HepG2 (cell line): Measurements from ENCODE around the gene TRMT1. TPM values are rescaled to one million over a fixed set of nuclear protein-coding genes. Genes with fewer than 3 reads are reported as not detected.

Source experiments
- ESRRA ChIP-seq: sonication (generic); formaldehyde crosslinking; IDR thresholded peaks from 2 replicates; pipeline ENCODE4 v1.5.1; 2020; ENCODE audit warnings: mild to moderate bottlenecking, low read depth, missing genetic modification reagents
- HOXA3 ChIP-seq: sonication (generic); formaldehyde crosslinking; IDR thresholded peaks from 2 replicates; pipeline ENCODE4 v1.5.0; 2020; ENCODE audit warnings: missing genetic modification reagents
- KDM2A ChIP-seq: sonication (generic); formaldehyde crosslinking; IDR thresholded peaks from 2 replicates; pipeline ENCODE4 v1.4.0; 2020; ENCODE audit warnings: low read depth, missing genetic modification reagents, borderline replicate concordance
- POGZ ChIP-seq: sonication (generic); formaldehyde crosslinking; IDR thresholded peaks from 2 replicates; pipeline ENCODE4 v1.4.0; 2020; ENCODE audit warnings: mild to moderate bottlenecking, missing genetic modification reagents
- SAP130 ChIP-seq: IDR thresholded peaks from 2 replicates; pipeline ENCODE4 v1.6.1; 2016; ENCODE audit warnings: low read depth
- SP5 ChIP-seq: IDR thresholded peaks from 2 replicates; pipeline ENCODE4 v1.6.1; 2016; ENCODE audit warnings: low read depth, borderline replicate concordance
- TAF1 ChIP-seq: sonication (generic); formaldehyde crosslinking; IDR thresholded peaks from 2 replicates; pipeline ENCODE4 v1.4.0; 2020; ENCODE audit warnings: missing genetic modification reagents
- TBX2 ChIP-seq: sonication (generic); formaldehyde crosslinking; IDR thresholded peaks from 2 replicates; pipeline ENCODE4 v1.5.0; 2020; ENCODE audit warnings: missing genetic modification reagents, mild to moderate bottlenecking, borderline replicate concordance
- ZNF510 ChIP-seq: sonication (generic); formaldehyde crosslinking; IDR thresholded peaks from 2 replicates; pipeline ENCODE4 v1.4.0; 2020; ENCODE audit warnings: low read depth, mild to moderate bottlenecking, missing genetic modification reagents
- ZNF605 ChIP-seq: sonication (generic); formaldehyde crosslinking; IDR thresholded peaks from 2 replicates; pipeline ENCODE4 v1.8.0; 2022; ENCODE audit warnings: mild to moderate bottlenecking, missing genetic modification reagents
- ZNF629 ChIP-seq: sonication (generic); formaldehyde crosslinking; conservative IDR thresholded peaks from 2 replicates; pipeline ENCODE4 v1.5.0; 2020; ENCODE audit warnings: missing genetic modification reagents
- polyA plus RNA-seq, 8 experiments: library from polyadenylated mRNA; depleted of rRNA in 3 of 8; stranded (reverse) in 7 of 8; unstranded in 1 of 8; fragments of >200 nt; fragmentation: Illumina TruSeq in 4 of 8; extraction: Trizol in 4 of 8; gene quantifications; 2 replicates each; pipeline versions ENCODE4 v1.2.1 to v1.2.3, GENCODE V29; 2011 to 2016; ENCODE audit warnings: low read depth in 4 of 8, missing spikeins in 1 of 8, mixed read lengths in 1 of 8; ENCODE audit not compliant: insufficient read depth in 1 of 8
- total RNA-seq, 5 experiments: library from RNA; depleted of rRNA; stranded (reverse); fragments of >200 nt; fragmentation: Illumina TruSeq; extraction: Trizol; gene quantifications; 2 replicates each; pipeline ENCODE4 v1.2.3, GENCODE V29; 2016; ENCODE audit warnings: low read depth in 1 of 5
- TF ChIP-seq, protein P1 (sequence below): sonication (generic); formaldehyde crosslinking; IDR thresholded peaks from 2 replicates; pipeline ENCODE4 v1.4.0; 2020; ENCODE audit warnings: missing genetic modification reagents, borderline replicate concordance
- TF ChIP-seq, protein P2 (sequence below), 2 experiments: sonication (generic) in 1 of 2; formaldehyde crosslinking in 1 of 2; IDR thresholded peaks; 2 replicates each; pipeline versions ENCODE4 v1.6.1 to v1.9.0; 2014 to 2022; ENCODE audit warnings: antibody characterized with exemption in 1 of 2, borderline replicate concordance in 1 of 2, inconsistent platforms in 1 of 2, low read depth in 1 of 2, missing genetic modification reagents in 1 of 2
- TF ChIP-seq, protein P3 (sequence below): sonication (generic); formaldehyde crosslinking; conservative IDR thresholded peaks from 2 replicates; pipeline ENCODE4 v1.8.0; 2022; ENCODE audit warnings: missing genetic modification reagents
- TF ChIP-seq, protein P4 (sequence below): IDR thresholded peaks from 2 replicates; pipeline ENCODE4 v1.6.1; 2012; ENCODE audit warnings: low read depth, low read length, improper control_type of control experiment

TRMT1 gene
- total and polyA plus RNA-seq, 2 of the 13 experiments (the other 11 are each of a cell fraction or from before 2014, with no cell fraction given) = 35.5 to 44.1 TPM

DNA sequence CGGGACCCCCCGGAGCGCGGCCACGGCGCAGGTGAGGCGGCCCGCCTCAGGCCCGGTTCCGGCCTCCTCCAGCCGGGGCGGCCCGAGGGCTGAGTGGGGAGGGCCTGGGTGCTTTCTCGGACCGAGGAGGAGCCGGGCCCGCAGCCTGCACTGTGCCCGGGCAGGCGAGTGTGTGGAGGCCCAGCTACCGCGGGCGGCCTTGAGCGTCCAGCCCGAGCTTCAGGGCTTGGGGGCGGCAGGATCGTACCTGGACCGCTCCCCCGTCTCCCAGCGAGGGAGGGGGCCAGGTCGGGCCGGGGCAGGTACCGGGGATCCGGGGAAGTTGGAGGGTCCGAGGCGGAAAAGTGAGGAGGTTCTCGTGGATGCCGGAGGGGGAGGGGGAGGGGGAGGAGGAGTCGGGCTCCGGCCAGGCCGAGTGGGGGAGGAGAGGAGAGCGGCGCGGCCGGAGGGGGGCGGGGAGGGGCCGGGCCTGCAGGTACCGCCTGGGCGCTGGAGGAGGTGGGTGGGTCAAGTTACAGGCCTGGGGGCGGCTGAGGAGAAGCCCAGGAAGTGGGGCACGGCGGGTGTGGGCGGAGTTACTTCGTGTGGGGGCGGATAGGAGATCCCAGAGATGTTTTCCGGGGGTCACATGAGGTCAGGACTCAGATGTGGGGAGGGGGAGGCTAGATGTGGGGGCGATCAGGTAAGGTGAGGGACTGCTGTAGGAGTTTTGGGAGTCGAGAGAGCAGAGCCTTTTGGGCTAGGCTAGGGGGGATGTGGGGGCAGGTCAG, 2.1 kb upstream of the TRMT1 start (continued):
- TF ChIP-seq, protein P1, sequence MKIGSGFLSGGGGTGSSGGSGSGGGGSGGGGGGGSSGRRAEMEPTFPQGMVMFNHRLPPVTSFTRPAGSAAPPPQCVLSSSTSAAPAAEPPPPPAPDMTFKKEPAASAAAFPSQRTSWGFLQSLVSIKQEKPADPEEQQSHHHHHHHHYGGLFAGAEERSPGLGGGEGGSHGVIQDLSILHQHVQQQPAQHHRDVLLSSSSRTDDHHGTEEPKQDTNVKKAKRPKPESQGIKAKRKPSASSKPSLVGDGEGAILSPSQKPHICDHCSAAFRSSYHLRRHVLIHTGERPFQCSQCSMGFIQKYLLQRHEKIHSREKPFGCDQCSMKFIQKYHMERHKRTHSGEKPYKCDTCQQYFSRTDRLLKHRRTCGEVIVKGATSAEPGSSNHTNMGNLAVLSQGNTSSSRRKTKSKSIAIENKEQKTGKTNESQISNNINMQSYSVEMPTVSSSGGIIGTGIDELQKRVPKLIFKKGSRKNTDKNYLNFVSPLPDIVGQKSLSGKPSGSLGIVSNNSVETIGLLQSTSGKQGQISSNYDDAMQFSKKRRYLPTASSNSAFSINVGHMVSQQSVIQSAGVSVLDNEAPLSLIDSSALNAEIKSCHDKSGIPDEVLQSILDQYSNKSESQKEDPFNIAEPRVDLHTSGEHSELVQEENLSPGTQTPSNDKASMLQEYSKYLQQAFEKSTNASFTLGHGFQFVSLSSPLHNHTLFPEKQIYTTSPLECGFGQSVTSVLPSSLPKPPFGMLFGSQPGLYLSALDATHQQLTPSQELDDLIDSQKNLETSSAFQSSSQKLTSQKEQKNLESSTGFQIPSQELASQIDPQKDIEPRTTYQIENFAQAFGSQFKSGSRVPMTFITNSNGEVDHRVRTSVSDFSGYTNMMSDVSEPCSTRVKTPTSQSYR (CRISPR knock-in tag) = peak; percentile 81; the same call in 1 of the 2 replicates
- TF ChIP-seq HOXA3 (CRISPR knock-in tag) = no peak
- TF ChIP-seq, protein P2, sequence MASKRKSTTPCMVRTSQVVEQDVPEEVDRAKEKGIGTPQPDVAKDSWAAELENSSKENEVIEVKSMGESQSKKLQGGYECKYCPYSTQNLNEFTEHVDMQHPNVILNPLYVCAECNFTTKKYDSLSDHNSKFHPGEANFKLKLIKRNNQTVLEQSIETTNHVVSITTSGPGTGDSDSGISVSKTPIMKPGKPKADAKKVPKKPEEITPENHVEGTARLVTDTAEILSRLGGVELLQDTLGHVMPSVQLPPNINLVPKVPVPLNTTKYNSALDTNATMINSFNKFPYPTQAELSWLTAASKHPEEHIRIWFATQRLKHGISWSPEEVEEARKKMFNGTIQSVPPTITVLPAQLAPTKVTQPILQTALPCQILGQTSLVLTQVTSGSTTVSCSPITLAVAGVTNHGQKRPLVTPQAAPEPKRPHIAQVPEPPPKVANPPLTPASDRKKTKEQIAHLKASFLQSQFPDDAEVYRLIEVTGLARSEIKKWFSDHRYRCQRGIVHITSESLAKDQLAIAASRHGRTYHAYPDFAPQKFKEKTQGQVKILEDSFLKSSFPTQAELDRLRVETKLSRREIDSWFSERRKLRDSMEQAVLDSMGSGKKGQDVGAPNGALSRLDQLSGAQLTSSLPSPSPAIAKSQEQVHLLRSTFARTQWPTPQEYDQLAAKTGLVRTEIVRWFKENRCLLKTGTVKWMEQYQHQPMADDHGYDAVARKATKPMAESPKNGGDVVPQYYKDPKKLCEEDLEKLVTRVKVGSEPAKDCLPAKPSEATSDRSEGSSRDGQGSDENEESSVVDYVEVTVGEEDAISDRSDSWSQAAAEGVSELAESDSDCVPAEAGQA (IDR thresholded peaks at IDR 0.05; ENCODE audit: low read depth) = no peak
- TF ChIP-seq, protein P2 (CRISPR knock-in tag; IDR thresholded peaks at IDR 0.05; ENCODE audit: borderline replicate concordance) = 0 out of 2 replicates have a peak, but pooled peaks have one; percentile 47
- TF ChIP-seq ZNF510 = no peak
- no peak for TF ChIP-seq ESRRA (CRISPR knock-in tag)
- no peak for TF ChIP-seq ZNF629 (CRISPR knock-in tag)
- peak; percentile 28; the same call in 1 of the 2 replicates for TF ChIP-seq TAF1 (CRISPR knock-in tag)
- TF ChIP-seq, protein P3, sequence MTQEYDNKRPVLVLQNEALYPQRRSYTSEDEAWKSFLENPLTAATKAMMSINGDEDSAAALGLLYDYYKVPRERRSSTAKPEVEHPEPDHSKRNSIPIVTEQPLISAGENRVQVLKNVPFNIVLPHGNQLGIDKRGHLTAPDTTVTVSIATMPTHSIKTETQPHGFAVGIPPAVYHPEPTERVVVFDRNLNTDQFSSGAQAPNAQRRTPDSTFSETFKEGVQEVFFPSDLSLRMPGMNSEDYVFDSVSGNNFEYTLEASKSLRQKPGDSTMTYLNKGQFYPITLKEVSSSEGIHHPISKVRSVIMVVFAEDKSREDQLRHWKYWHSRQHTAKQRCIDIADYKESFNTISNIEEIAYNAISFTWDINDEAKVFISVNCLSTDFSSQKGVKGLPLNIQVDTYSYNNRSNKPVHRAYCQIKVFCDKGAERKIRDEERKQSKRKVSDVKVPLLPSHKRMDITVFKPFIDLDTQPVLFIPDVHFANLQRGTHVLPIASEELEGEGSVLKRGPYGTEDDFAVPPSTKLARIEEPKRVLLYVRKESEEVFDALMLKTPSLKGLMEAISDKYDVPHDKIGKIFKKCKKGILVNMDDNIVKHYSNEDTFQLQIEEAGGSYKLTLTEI (CRISPR knock-in tag) = no peak
- peak; percentile 48; the same call in 1 of the 2 replicates for TF ChIP-seq SP5 (CRISPR knock-in tag)
- TF ChIP-seq, protein P4, sequence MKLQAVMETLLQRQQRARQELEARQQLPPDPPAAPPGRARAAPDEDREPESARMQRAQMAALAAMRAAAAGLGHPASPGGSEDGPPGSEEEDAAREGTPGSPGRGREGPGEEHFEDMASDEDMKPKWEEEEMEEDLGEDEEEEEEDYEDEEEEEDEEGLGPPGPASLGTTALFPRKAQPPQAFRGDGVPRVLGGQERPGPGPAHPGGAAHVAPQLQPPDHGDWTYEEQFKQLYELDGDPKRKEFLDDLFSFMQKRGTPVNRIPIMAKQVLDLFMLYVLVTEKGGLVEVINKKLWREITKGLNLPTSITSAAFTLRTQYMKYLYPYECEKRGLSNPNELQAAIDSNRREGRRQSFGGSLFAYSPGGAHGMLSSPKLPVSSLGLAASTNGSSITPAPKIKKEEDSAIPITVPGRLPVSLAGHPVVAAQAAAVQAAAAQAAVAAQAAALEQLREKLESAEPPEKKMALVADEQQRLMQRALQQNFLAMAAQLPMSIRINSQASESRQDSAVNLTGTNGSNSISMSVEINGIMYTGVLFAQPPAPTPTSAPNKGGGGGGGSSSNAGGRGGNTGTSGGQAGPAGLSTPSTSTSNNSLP = no peak
- 0 out of 2 replicates have a peak, but pooled peaks have one; percentile 35 for TF ChIP-seq POGZ (CRISPR knock-in tag)
- 0 out of 2 replicates have a peak, but pooled peaks have one; percentile 13 for TF ChIP-seq KDM2A (CRISPR knock-in tag)
- peak; percentile 42; the same call in 1 of the 2 replicates for TF ChIP-seq SAP130 (CRISPR knock-in tag)
- TF ChIP-seq TBX2 (CRISPR knock-in tag) = peak; percentile 2; the same call in 1 of the 2 replicates
- 0 out of 2 replicates have a peak, but pooled peaks have one; percentile 24 for TF ChIP-seq ZNF605
